ENCODE results near the gene PFKFB3. TPM values are rescaled to one million over a fixed set of nuclear protein-coding genes. Genes with fewer than 3 reads are reported as not detected.
A peak's percentile ranks its signal among the peaks of the same experiment; 100 is the strongest.

The PFKFB3 gene
- total and polyA plus RNA-seq, 4 donors = 31.4 to 140 (median 80.6) TPM

GRCh38 chr10:6269953-6270867 lies 67.5 kb downstream of the PFKFB3 start:
- H3K27me3 ChIP-seq (ENCODE audit: control insufficient read depth in 1 of 2, insufficient read depth in 2 of 2, low read length in 1 of 2) = no peaks in the 10 kb centered on the region
- H3K4me1 ChIP-seq (ENCODE audit: control insufficient read depth in 1 of 2, insufficient read depth in 2 of 2, low read length in 2 of 2) = peaks cover 0 to 2% of the 10 kb centered on the region in 2 donors
- no peak overlapping the region for H3K4me3 ChIP-seq (ENCODE audit: low read length in 2 of 2)
- ATAC-seq (ENCODE audit: low FRiP score) = no peak
- no peak overlapping the region for H3K27ac ChIP-seq (ENCODE audit: low read depth in 1 of 2, low read length in 2 of 2)
- no peaks in the 10 kb centered on the region for H3K9me3 ChIP-seq (ENCODE audit: control insufficient read depth, low read length)
- H3K36me3 ChIP-seq (ENCODE audit: control insufficient read depth in 1 of 2, insufficient read depth in 2 of 2, low read length in 1 of 2) = no peaks in the 10 kb centered on the region
- intact Hi-C loops (cut with DNase I) = loop anchor here in 1 of 2 donors (5.0 kb wide), 2 partner anchors 33 to 57 kb away; no protein-coding TSS in a partner anchor
- no peak for DNase-seq
- 87 to 91% methylated on average over 20 of the region's 20 CpGs for WGBS, 2 donors

GRCh38 chr10:6270951-6271350 lies 68.2 kb downstream of the PFKFB3 start:
- H3K4me3 ChIP-seq (ENCODE audit: low read length in 2 of 2) = no peak overlapping the region
- H3K27ac ChIP-seq (ENCODE audit: low read depth in 1 of 2, low read length in 2 of 2) = no peak overlapping the region
- ATAC-seq (ENCODE audit: low FRiP score) (no peak), DNase-seq (no peak)
- no peaks in the 10 kb centered on the region for H3K27me3 ChIP-seq (ENCODE audit: control insufficient read depth in 1 of 2, insufficient read depth in 2 of 2, low read length in 1 of 2)
- intact Hi-C loops (cut with DNase I) = loop anchor here in 1 of 2 donors (5.0 kb wide), 2 partner anchors 34 to 56 kb away; no protein-coding TSS in a partner anchor
- no peaks in the 10 kb centered on the region for H3K36me3 ChIP-seq (ENCODE audit: control insufficient read depth in 1 of 2, insufficient read depth in 2 of 2, low read length in 1 of 2)
- peaks cover 2 to 3% of the 10 kb centered on the region in 2 donors for H3K4me1 ChIP-seq (ENCODE audit: control insufficient read depth in 1 of 2, insufficient read depth in 2 of 2, low read length in 2 of 2)
- WGBS, 2 donors = 81 to 85% methylated on average over 7 of the region's 7 CpGs
- no peaks in the 10 kb centered on the region for H3K9me3 ChIP-seq (ENCODE audit: control insufficient read depth, low read length)

- intact Hi-C loops (cut with DNase I) = loop anchor here in 1 of 2 donors (5.0 kb wide), 2 partner anchors 34 to 56 kb away; no protein-coding TSS in a partner anchor
- H3K4me3 ChIP-seq (ENCODE audit: low read length in 2 of 2) = no peak overlapping the region
- no peaks in the 10 kb centered on the region for H3K27me3 ChIP-seq (ENCODE audit: control insufficient read depth in 1 of 2, insufficient read depth in 2 of 2, low read length in 1 of 2)
- DNase-seq = no peak
- peaks cover 2 to 4% of the 10 kb centered on the region in 2 donors for H3K4me1 ChIP-seq (ENCODE audit: control insufficient read depth in 1 of 2, insufficient read depth in 2 of 2, low read length in 2 of 2)
- H3K9me3 ChIP-seq (ENCODE audit: control insufficient read depth, low read length) = no peaks in the 10 kb centered on the region
- no peak for ATAC-seq (ENCODE audit: low FRiP score)
- no peak overlapping the region for H3K27ac ChIP-seq (ENCODE audit: low read depth in 1 of 2, low read length in 2 of 2)
- WGBS, 2 donors = 84 to 95% methylated on average over 3 of the region's 3 CpGs
- no peaks in the 10 kb centered on the region for H3K36me3 ChIP-seq (ENCODE audit: control insufficient read depth in 1 of 2, insufficient read depth in 2 of 2, low read length in 1 of 2)
Measured at GRCh38 chr10:6271663-6272062, 68.9 kb downstream of the PFKFB3 start.

- H3K36me3 ChIP-seq (ENCODE audit: control insufficient read depth in 1 of 2, insufficient read depth in 2 of 2, low read length in 1 of 2) = no peaks in the 10 kb centered on the region
- no peak for DNase-seq
- peaks cover 2 to 4% of the 10 kb centered on the region in 2 donors for H3K4me1 ChIP-seq (ENCODE audit: control insufficient read depth in 1 of 2, insufficient read depth in 2 of 2, low read length in 2 of 2)
- H3K27me3 ChIP-seq (ENCODE audit: control insufficient read depth in 1 of 2, insufficient read depth in 2 of 2, low read length in 1 of 2) = no peaks in the 10 kb centered on the region
- H3K9me3 ChIP-seq (ENCODE audit: control insufficient read depth, low read length) = no peaks in the 10 kb centered on the region
- intact Hi-C loops (cut with DNase I) = loop anchor here in 1 of 2 donors (5.0 kb wide), 2 partner anchors 35 to 55 kb away; no protein-coding TSS in a partner anchor
- no peak overlapping the region for H3K4me3 ChIP-seq (ENCODE audit: low read length in 2 of 2)
- WGBS, 2 donors = 93 to 94% methylated on average over 10 of the region's 10 CpGs
- H3K27ac ChIP-seq (ENCODE audit: low read depth in 1 of 2, low read length in 2 of 2) = no peak overlapping the region
- ATAC-seq (ENCODE audit: low FRiP score) = no peak
Measured at GRCh38 chr10:6272126-6272525, 69.4 kb downstream of the PFKFB3 start.

GRCh38 chr10:6273351-6273750 lies 70.6 kb downstream of the PFKFB3 start:
- no peaks in the 10 kb centered on the region for H3K9me3 ChIP-seq (ENCODE audit: control insufficient read depth, low read length)
- DNase-seq (peak in 1 of 2 donors; percentile 77), ATAC-seq (ENCODE audit: low FRiP score) (peak; percentile 20)
- intact Hi-C loops (cut with DNase I) = loop anchor here in 1 of 2 donors (5.0 kb wide), 2 partner anchors 36 to 54 kb away; no protein-coding TSS in a partner anchor
- peaks cover 2 to 4% of the 10 kb centered on the region in 2 donors for H3K4me1 ChIP-seq (ENCODE audit: control insufficient read depth in 1 of 2, insufficient read depth in 2 of 2, low read length in 2 of 2)
- no peak overlapping the region for H3K4me3 ChIP-seq (ENCODE audit: low read length in 2 of 2)
- H3K36me3 ChIP-seq (ENCODE audit: control insufficient read depth in 1 of 2, insufficient read depth in 2 of 2, low read length in 1 of 2) = no peaks in the 10 kb centered on the region
- H3K27ac ChIP-seq (ENCODE audit: low read depth in 1 of 2, low read length in 2 of 2) = peak overlapping the region; percentile 71 to 98
- H3K27me3 ChIP-seq (ENCODE audit: control insufficient read depth in 1 of 2, insufficient read depth in 2 of 2, low read length in 1 of 2) = no peaks in the 10 kb centered on the region
- 44 to 50% methylated on average over 11 of the region's 11 CpGs for WGBS, 2 donors

- no peaks in the 10 kb centered on the region for H3K9me3 ChIP-seq (ENCODE audit: control insufficient read depth, low read length)
- no peak for DNase-seq
- intact Hi-C loops (cut with DNase I) = loop anchor here (2.0 to 5.0 kb wide), 4 partner anchors 37 to 127 kb away; no protein-coding TSS in a partner anchor
- ATAC-seq (ENCODE audit: low FRiP score) = no peak
- no peak overlapping the region for H3K4me3 ChIP-seq (ENCODE audit: low read length in 2 of 2)
- H3K36me3 ChIP-seq (ENCODE audit: control insufficient read depth in 1 of 2, insufficient read depth in 2 of 2, low read length in 1 of 2) = no peaks in the 10 kb centered on the region
- peak overlapping the region; percentile 71 to 98 for H3K27ac ChIP-seq (ENCODE audit: low read depth in 1 of 2, low read length in 2 of 2)
- no peaks in the 10 kb centered on the region for H3K27me3 ChIP-seq (ENCODE audit: control insufficient read depth in 1 of 2, insufficient read depth in 2 of 2, low read length in 1 of 2)
- WGBS, 2 donors = 93 to 95% methylated on average over 4 of the region's 4 CpGs
- H3K4me1 ChIP-seq (ENCODE audit: control insufficient read depth in 1 of 2, insufficient read depth in 2 of 2, low read length in 2 of 2) = peaks cover 2 to 4% of the 10 kb centered on the region in 2 donors
Measured at GRCh38 chr10:6274040-6274439, 71.3 kb downstream of the PFKFB3 start.

GRCh38 chr10:6274484-6274883 lies 71.8 kb downstream of the PFKFB3 start:
- Histone ChIP-seq H3K27me3 (ENCODE audit: control insufficient read depth in 1 of 2, insufficient read depth in 2 of 2, low read length in 1 of 2) (no peaks in the 10 kb centered on the region), H3K4me3 (ENCODE audit: low read length in 2 of 2) (no peak overlapping the region), H3K36me3 (ENCODE audit: control insufficient read depth in 1 of 2, insufficient read depth in 2 of 2, low read length in 1 of 2) (no peaks in the 10 kb centered on the region), H3K27ac (ENCODE audit: low read depth in 1 of 2, low read length in 2 of 2) (peak overlapping the region; percentile 71 to 99), H3K4me1 (ENCODE audit: control insufficient read depth in 1 of 2, insufficient read depth in 2 of 2, low read length in 2 of 2) (peaks cover 2 to 4% of the 10 kb centered on the region in 2 donors), H3K9me3 (ENCODE audit: control insufficient read depth, low read length) (no peaks in the 10 kb centered on the region)
- intact Hi-C loops (cut with DNase I) = loop anchor here (2.0 to 5.0 kb wide), 4 partner anchors 37 to 126 kb away; no protein-coding TSS in a partner anchor
- no peak for ATAC-seq (ENCODE audit: low FRiP score)
- 94 to 96% methylated on average over 7 of the region's 7 CpGs for WGBS, 2 donors
- no peak for DNase-seq

- DNase-seq (peak; percentile 97 to 99), ATAC-seq (ENCODE audit: low FRiP score) (peak; percentile 95)
- WGBS, 2 donors = 28 to 34% methylated on average over 29 of the region's 29 CpGs
- peaks cover 2 to 4% of the 10 kb centered on the region in 2 donors for H3K4me1 ChIP-seq (ENCODE audit: control insufficient read depth in 1 of 2, insufficient read depth in 2 of 2, low read length in 2 of 2)
- H3K27me3 ChIP-seq (ENCODE audit: control insufficient read depth in 1 of 2, insufficient read depth in 2 of 2, low read length in 1 of 2) = no peaks in the 10 kb centered on the region
- H3K36me3 ChIP-seq (ENCODE audit: control insufficient read depth in 1 of 2, insufficient read depth in 2 of 2, low read length in 1 of 2) = no peaks in the 10 kb centered on the region
- peak overlapping the region; percentile 79 to 100 for H3K27ac ChIP-seq (ENCODE audit: low read depth in 1 of 2, low read length in 2 of 2)
- no peaks in the 10 kb centered on the region for H3K9me3 ChIP-seq (ENCODE audit: control insufficient read depth, low read length)
- no peak overlapping the region for H3K4me3 ChIP-seq (ENCODE audit: low read length in 2 of 2)
- intact Hi-C loops (cut with DNase I) = loop anchor here (2.0 to 5.0 kb wide), 3 partner anchors 45 to 125 kb away; partner anchors contain the start of gene PFKFB3 (in 1 of the 2)
Measured at GRCh38 chr10:6275022-6275997, 72.6 kb downstream of the PFKFB3 start.

Measured in aorta (tissue), 5 donors.